Mesendoderm (in vitro differentiated cells): ENCODE measurements around the gene BTBD1.
"Not testable (repeated sequence)": the region's sequence is repeated elsewhere in the genome, so short reads cannot be mapped to it uniquely, and the experiment has no call there.

ENCODE experiments used
- DNase-seq: peaks from one replicate; pipeline ENCODE4 v3.0.0; 2013
- H2AK5ac ChIP-seq: 2 replicates; pipeline ENCODE4 v1.6.1; 2013; ENCODE audit warnings: low read length, inconsistent platforms
- H2BK120ac ChIP-seq: 2 replicates; pipeline ENCODE4 v1.6.1; 2013; ENCODE audit warnings: low read depth, mild to moderate bottlenecking, low read length, moderate library complexity, mixed read lengths
- H2BK15ac ChIP-seq: replicated peaks from 2 replicates; pipeline ENCODE4 v1.6.1; 2013; ENCODE audit warnings: low read depth, mild to moderate bottlenecking, moderate library complexity
- H2BK5ac ChIP-seq: 2 replicates; pipeline ENCODE4 v1.6.1; 2013; ENCODE audit warnings: low read length, inconsistent platforms
- H3K18ac ChIP-seq: 2 replicates; pipeline ENCODE4 v1.6.1; 2013; ENCODE audit warnings: mild to moderate bottlenecking, low read length, mixed read lengths
- H3K23ac ChIP-seq: one replicate; pipeline ENCODE4 v1.6.1; 2013; ENCODE audit warnings: low read length
- H3K27ac ChIP-seq: 2 replicates; pipeline ENCODE4 v1.5.1; 2013; ENCODE audit warnings: low read depth, mild to moderate bottlenecking, inconsistent platforms, low read length, moderate library complexity
- H3K27me3 ChIP-seq: 2 replicates; pipeline ENCODE4 v1.6.1; 2013; ENCODE audit warnings: low read length, control low read depth, mild to moderate bottlenecking, inconsistent platforms; ENCODE audit not compliant: insufficient read depth, poor library complexity
- H3K36me3 ChIP-seq: 2 replicates; pipeline ENCODE4 v1.6.1; 2013; ENCODE audit warnings: low read length, inconsistent platforms; ENCODE audit not compliant: control insufficient read depth, insufficient read depth
- H3K4ac ChIP-seq: one replicate; pipeline ENCODE4 v1.6.1; 2013; ENCODE audit warnings: low read depth, mild to moderate bottlenecking, low read length, moderate library complexity
- H3K4me1 ChIP-seq: 2 replicates; pipeline ENCODE4 v1.6.1; 2013; ENCODE audit warnings: low read depth, low read length, inconsistent platforms; ENCODE audit not compliant: control insufficient read depth
- H3K4me2 ChIP-seq: 2 replicates; pipeline ENCODE4 v1.6.1; 2013; ENCODE audit warnings: low read length
- H3K4me3 ChIP-seq: 2 replicates; pipeline ENCODE4 v1.5.1; 2013; ENCODE audit warnings: mild to moderate bottlenecking, low read length
- H3K56ac ChIP-seq: one replicate; pipeline ENCODE4 v1.6.1; 2013; ENCODE audit warnings: low read length
- H3K79me1 ChIP-seq: 2 replicates; pipeline ENCODE4 v1.6.1; 2013; ENCODE audit warnings: low read length, inconsistent platforms
- H3K79me2 ChIP-seq: 2 replicates; pipeline ENCODE4 v1.6.1; 2013; ENCODE audit warnings: mild to moderate bottlenecking, low read length; ENCODE audit not compliant: control insufficient read depth, insufficient read depth
- H3K9ac ChIP-seq: 2 replicates; pipeline ENCODE4 v1.6.1; 2013; ENCODE audit warnings: low read length, inconsistent platforms
- H4K5ac ChIP-seq: one replicate; pipeline ENCODE4 v1.6.1; 2013; ENCODE audit warnings: low read length
- H4K8ac ChIP-seq: one replicate; pipeline ENCODE4 v1.6.1; 2013; ENCODE audit warnings: low read depth, mild to moderate bottlenecking, control low read depth, low read length, moderate library complexity
- WGBS: extraction: QIAGEN DNeasy Blood & Tissue Kit; methylation state at CpG from one replicate; pipeline ENCODE4 v1.1.7; 2013; ENCODE audit warnings: low lambda C conversion rate, missing lambda C conversion rate; ENCODE audit not compliant: insufficient coverage; ENCODE audit errors: extremely low coverage; 5-methylcytosine and 5-hydroxymethylcytosine counted together

Gene BTBD1

GRCh38 chr15:83091965-83092308 is 24.9 kb upstream of the BTBD1 start:
- not testable (repeated sequence) for H3K79me1 ChIP-seq, H3K27me3 ChIP-seq, H3K79me2 ChIP-seq, H3K4me1 ChIP-seq, H4K5ac ChIP-seq, H3K9ac ChIP-seq, H2BK5ac ChIP-seq, DNase-seq, H3K27ac ChIP-seq, H3K4ac ChIP-seq, H3K4me2 ChIP-seq, H2AK5ac ChIP-seq, H3K56ac ChIP-seq, H3K23ac ChIP-seq, H2BK15ac ChIP-seq, H3K18ac ChIP-seq, H4K8ac ChIP-seq, H3K4me3 ChIP-seq, H2BK120ac ChIP-seq, H3K36me3 ChIP-seq
- no CpG with 5 or more reads among the region's 3 CpGs for WGBS

DNA sequence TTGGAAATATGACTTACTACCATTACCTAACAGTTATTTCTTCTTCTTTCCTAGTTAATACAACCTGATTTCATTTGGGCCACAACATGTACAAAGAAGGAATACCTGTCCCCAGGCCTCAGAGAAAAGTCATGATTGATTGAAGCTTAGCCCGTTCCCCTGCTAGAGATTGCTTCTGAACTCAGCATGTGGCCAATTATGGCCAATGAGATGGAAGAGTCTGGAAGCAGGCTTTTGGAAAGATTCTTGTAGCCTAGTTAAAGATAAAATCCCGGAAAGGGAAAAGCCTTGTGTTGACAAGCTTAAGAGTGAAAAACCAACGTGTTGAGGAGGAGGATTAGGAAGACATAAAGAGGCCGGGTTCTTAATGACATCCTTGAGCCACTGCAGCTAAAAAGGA is 23.4 kb upstream of the BTBD1 start:
- no peaks in the 10 kb centered on the region for H3K36me3 ChIP-seq
- H4K8ac ChIP-seq: no peak overlapping the region
- H4K5ac ChIP-seq: no peak overlapping the region
- H3K4me3 ChIP-seq: no peak overlapping the region
- H3K27me3 ChIP-seq: no peaks in the 10 kb centered on the region
- H2BK15ac ChIP-seq: no peak overlapping the region
- no CpG with 5 or more reads among the region's 4 CpGs for WGBS
- peak overlapping the region; percentile 35 for H3K23ac ChIP-seq
- no peak overlapping the region for H2BK5ac ChIP-seq
- no peak overlapping the region for H2AK5ac ChIP-seq
- no peak overlapping the region for H3K4ac ChIP-seq
- H3K27ac ChIP-seq: no peak overlapping the region
- H3K4me2 ChIP-seq: no peak overlapping the region
- no peak overlapping the region for H3K9ac ChIP-seq
- no peak for DNase-seq
- no peaks in the 10 kb centered on the region for H3K79me2 ChIP-seq
- H3K18ac ChIP-seq: no peak overlapping the region
- H3K4me1 ChIP-seq: no peaks in the 10 kb centered on the region
- no peak overlapping the region for H2BK120ac ChIP-seq
- H3K56ac ChIP-seq: no peak overlapping the region
- H3K79me1 ChIP-seq: no peaks in the 10 kb centered on the region

DNA sequence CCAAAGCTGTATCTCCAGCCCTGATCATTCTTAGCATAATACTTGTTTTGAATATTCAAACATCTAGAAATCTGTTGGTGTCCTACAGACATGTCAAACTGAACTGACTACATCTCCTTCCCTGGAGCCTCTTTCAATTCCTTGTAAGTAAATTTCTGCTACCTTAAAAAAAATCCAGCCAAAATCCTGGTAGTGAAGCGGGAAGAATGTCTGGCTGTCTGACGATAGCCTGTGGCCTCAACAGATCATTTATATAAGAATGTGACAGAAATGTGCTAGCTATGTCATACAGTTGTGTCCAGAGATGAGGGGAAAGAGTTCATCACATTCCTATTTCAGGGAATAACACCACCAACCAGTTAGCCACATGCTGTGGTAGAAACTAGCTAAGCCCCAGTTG is 21.8 kb upstream of the BTBD1 start:
- Histone ChIP-seq H3K4ac (no peak overlapping the region), H4K5ac (no peak overlapping the region), H2BK15ac (no peak overlapping the region), H3K9ac (no peak overlapping the region), H3K18ac (no peak overlapping the region), H3K79me2 (no peaks in the 10 kb centered on the region), H3K27me3 (no peaks in the 10 kb centered on the region), H3K79me1 (no peaks in the 10 kb centered on the region), H3K56ac (no peak overlapping the region), H3K27ac (no peak overlapping the region), H3K23ac (no peak overlapping the region), H3K36me3 (no peaks in the 10 kb centered on the region), H3K4me3 (no peak overlapping the region), H2BK120ac (no peak overlapping the region), H3K4me1 (no peaks in the 10 kb centered on the region), H3K4me2 (no peak overlapping the region), H4K8ac (no peak overlapping the region), H2AK5ac (no peak overlapping the region), H2BK5ac (no peak overlapping the region)
- WGBS: no CpG with 5 or more reads among the region's 2 CpGs
- DNase-seq: no peak

GRCh38 chr15:83087576-83087975 is 20.5 kb upstream of the BTBD1 start:
- Histone ChIP-seq H4K5ac (no peak overlapping the region), H3K4me2 (no peak overlapping the region), H2BK15ac (no peak overlapping the region), H3K36me3 (no peaks in the 10 kb centered on the region), H3K27me3 (no peaks in the 10 kb centered on the region), H3K56ac (no peak overlapping the region), H4K8ac (no peak overlapping the region), H2BK5ac (no peak overlapping the region), H3K79me2 (no peaks in the 10 kb centered on the region), H3K23ac (no peak overlapping the region), H3K4me3 (no peak overlapping the region), H3K9ac (no peak overlapping the region), H3K18ac (no peak overlapping the region), H3K27ac (no peak overlapping the region), H2BK120ac (no peak overlapping the region), H2AK5ac (no peak overlapping the region), H3K79me1 (no peaks in the 10 kb centered on the region), H3K4me1 (no peaks in the 10 kb centered on the region), H3K4ac (no peak overlapping the region)
- no CpG with 5 or more reads among the region's 2 CpGs for WGBS
- DNase-seq: no peak

GRCh38 chr15:83085864-83086552 is 19.0 kb upstream of the BTBD1 start:
- H3K27ac ChIP-seq, H3K56ac ChIP-seq: not testable (repeated sequence)

DNA sequence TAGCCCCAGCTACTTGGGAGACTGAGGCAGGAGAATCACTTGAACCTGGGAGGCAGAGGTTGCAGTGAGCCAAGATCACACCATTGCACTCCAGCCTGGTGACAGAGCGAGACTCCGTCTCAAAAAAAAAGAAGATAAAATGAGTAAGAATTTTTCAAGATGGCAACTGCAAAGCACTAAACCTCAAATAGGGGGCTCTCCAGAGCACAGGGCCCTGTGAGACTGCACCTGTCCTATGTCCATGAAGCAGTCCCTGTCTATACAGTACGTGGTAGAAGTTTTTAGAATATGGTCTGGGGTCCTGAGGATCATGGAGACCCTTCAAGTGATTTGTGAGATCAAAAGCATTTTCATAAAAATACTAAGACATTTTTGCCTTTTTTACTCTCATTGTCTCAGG is 18.4 kb upstream of the BTBD1 start:
- H3K27ac ChIP-seq, H3K27me3 ChIP-seq, H3K79me1 ChIP-seq, H3K4me2 ChIP-seq, H4K5ac ChIP-seq, H4K8ac ChIP-seq, H3K36me3 ChIP-seq, H2AK5ac ChIP-seq, H3K4ac ChIP-seq, DNase-seq, H3K18ac ChIP-seq, H3K4me1 ChIP-seq, H3K79me2 ChIP-seq, H3K4me3 ChIP-seq, H3K9ac ChIP-seq, H2BK5ac ChIP-seq, H2BK120ac ChIP-seq, H3K56ac ChIP-seq, H3K23ac ChIP-seq, H2BK15ac ChIP-seq: not testable (repeated sequence)
- WGBS: no CpG with 5 or more reads among the region's 3 CpGs

More at GRCh38 chr15:83085864-83086552, 19.0 kb upstream of the BTBD1 start:
- H2AK5ac ChIP-seq, H3K23ac ChIP-seq, H3K4me3 ChIP-seq, H3K4ac ChIP-seq, H3K9ac ChIP-seq, H3K18ac ChIP-seq, H3K27me3 ChIP-seq, H2BK15ac ChIP-seq, H3K36me3 ChIP-seq, H4K8ac ChIP-seq, H3K4me1 ChIP-seq, H3K79me1 ChIP-seq, DNase-seq, H2BK120ac ChIP-seq, H3K79me2 ChIP-seq, H2BK5ac ChIP-seq, H4K5ac ChIP-seq, H3K4me2 ChIP-seq: not testable (repeated sequence)
- no CpG with 5 or more reads among the region's 8 CpGs for WGBS
